ENCODE measurements around the gene TPPP2.

TPPP2 gene

GRCh38 chr14:21017528-21018245 lies 12.3 kb upstream of the TPPP2 start:
- no peak for DNase-seq

- no peak for DNase-seq
These were observed 11.7 kb upstream of the TPPP2 start for GRCh38 chr14:21018286-21018685.

GRCh38 chr14:21018781-21019180 lies 11.2 kb upstream of the TPPP2 start:
- DNase-seq: no peak

- DNase-seq: no peak
These were observed 10.7 kb upstream of the TPPP2 start for GRCh38 chr14:21019366-21019765.

GRCh38 chr14:21020977-21021545 lies 9.0 kb upstream of the TPPP2 start:
- no peak for DNase-seq

- DNase-seq: no peak
These were observed 7.3 kb upstream of the TPPP2 start for GRCh38 chr14:21022686-21023085.

GRCh38 chr14:21023174-21023573 lies 6.8 kb upstream of the TPPP2 start:
- DNase-seq: no peak

GRCh38 chr14:21023817-21024584 lies 6.0 kb upstream of the TPPP2 start:
- peak; percentile 26 for DNase-seq

GRCh38 chr14:21024585-21025370 lies 5.2 kb upstream of the TPPP2 start, which contains the start of gene NDRG2:
TSS of gene NDRG2 (minus strand) at chr14:21025061. CDS start at chr14:21023315, 1,746 bp downstream.
- DNase-seq: peak; percentile 70

GRCh38 chr14:21025371-21026273 lies 4.4 kb upstream of the TPPP2 start:
- no peak for DNase-seq

GRCh38 chr14:21026274-21026987 lies 3.6 kb upstream of the TPPP2 start:
- DNase-seq: no peak

GRCh38 chr14:21026988-21027315 lies 3.1 kb upstream of the TPPP2 start:
- no peak for DNase-seq

GRCh38 chr14:21030531-21030930 lies 514 bp downstream of the TPPP2 start:
- DNase-seq: no peak

GRCh38 chr14:21032326-21033132 lies 2.5 kb downstream of the TPPP2 start:
- DNase-seq: no peak

- no peak for DNase-seq
These were observed 3.2 kb downstream of the TPPP2 start for GRCh38 chr14:21033133-21033698.

- no peak for DNase-seq
These were observed 4.7 kb downstream of the TPPP2 start, which contains the start of gene RNASE13 for GRCh38 chr14:21034707-21035106. TSS of gene RNASE13 (minus strand) at chr14:21034807. CDS start at chr14:21034288, 519 bp downstream.

- no peak for DNase-seq
These were observed 6.7 kb downstream of the TPPP2 start for GRCh38 chr14:21036751-21037150.

- DNase-seq: no peak
These were observed 7.1 kb downstream of the TPPP2 start for GRCh38 chr14:21037156-21037555.

GRCh38 chr14:21038441-21039422 lies 8.7 kb downstream of the TPPP2 start:
- no peak for DNase-seq

Data from hematopoietic multipotent progenitor cell treated with erythropoietin and hydrocortisone succinate and interleukin-3 and kit ligand, for 6 days (in vitro differentiated cells).